Adrenal gland (tissue), 12 donors: ENCODE data around the gene KCNK3. TPM values are rescaled to one million over a fixed set of nuclear protein-coding genes. Genes with fewer than 3 reads are reported as not detected.
"Not testable (repeated sequence)": the region's sequence is repeated elsewhere in the genome, so short reads cannot be mapped to it uniquely, and the experiment has no call there.

Experiments used
- DNase-seq, 7 donors: peaks; one replicate each; pipeline ENCODE4 v3.0.0-alpha.2; 2019 to 2020
- H3K27ac ChIP-seq, 5 donors: fragments of 200-600 bp; sonication (generic) in 4 of 5; 1 replicate in 3 of 5; 2 replicates in 2 of 5; pipeline versions ENCODE4 v1.5.1 to v1.8.0; 2016 to 2020; ENCODE audit warnings: mild to moderate bottlenecking in 1 of 5
- H3K27me3 ChIP-seq: fragments of 200-600 bp; 2 replicates; pipeline ENCODE4 v1.8.0; 2021
- H3K36me3 ChIP-seq, 2 donors: fragments of 200-600 bp; replicated peaks in 1 of 2; 1 replicate in 1 of 2; 2 replicates in 1 of 2; pipeline versions ENCODE4 v1.5.1 to v1.8.0; 2018 to 2022
- H3K4me1 ChIP-seq, 2 donors: fragments of 200-600 bp; replicated peaks in 1 of 2; 1 replicate in 1 of 2; 2 replicates in 1 of 2; pipeline versions ENCODE4 v1.5.1 to v1.8.0; 2018 to 2021
- H3K4me3 ChIP-seq, 4 donors: fragments of 200-600 bp; sonication (generic) in 3 of 4; one replicate each; pipeline ENCODE4 v1.5.1; 2016 to 2018
- H3K9me3 ChIP-seq, 3 donors: fragments of 200-600 bp; sonication (generic) in 1 of 3; replicated peaks in 1 of 3; 1 replicate in 2 of 3; 2 replicates in 1 of 3; pipeline versions ENCODE4 v1.5.1 to v1.8.0; 2016 to 2021
- POLR2A ChIP-seq, 2 donors: fragments of 450-650 bp; IDR thresholded peaks; one replicate each; pipeline ENCODE4 v1.6.1; 2017; ENCODE audit warnings: antibody characterized with exemption in 2 of 2, mild to moderate bottlenecking in 2 of 2, moderate library complexity in 1 of 2
- WGBS, 4 donors: extraction: QIAGEN DNeasy Blood & Tissue Kit in 2 of 4; methylation state at CpG; one replicate each; pipeline versions ENCODE4 v1.1.5 to v1.1.7; 2013 to 2017; 5-methylcytosine and 5-hydroxymethylcytosine counted together
- intact Hi-C, 2 donors: fragments of 100-400 bp; cut with DNase I; formaldehyde crosslinking; loops; one replicate each; pipeline versions ENCODE4 v1.14.1 to v1.15.0; 2022 to 2023
- polyA plus RNA-seq, 3 donors: library from polyadenylated mRNA; stranded (reverse); fragments of 200-250 nt in 2 of 3; fragments of 350-450 nt in 1 of 3; fragmentation: Illumina TruSeq in 1 of 3; extraction: RNeasy Lipid Tissue Mini Kit (QIAGEN cat#74804) in 1 of 3; gene quantifications; one replicate each; pipeline ENCODE4 v1.2.3, GENCODE V29; 2013 to 2014
- total RNA-seq, 9 donors: library from RNA; depleted of rRNA in 4 of 9; stranded (reverse); fragments of >200 nt in 4 of 9; fragments of 120-200 nt in 1 of 9; fragmentation: NEBNext Ultra II Directional in 1 of 9; extraction: Animal tissue kit (Norgen Biotek cat#: 25700) in 1 of 9; gene quantifications; one replicate each; pipeline versions ENCODE4 v1.1.0 to v1.2.4, GENCODE V29; 2013 to 2023
- TF ChIP-seq, protein P1 (sequence below), 6 experiments: fragments of 450-650 bp in 4 of 6; fragments of 200-600 bp in 2 of 6; sonication (generic) in 1 of 6; IDR thresholded peaks; 1 replicate in 5 of 6; 2 replicates in 1 of 6; pipeline versions ENCODE4 v1.5.1 to v1.8.0; 2016 to 2021; ENCODE audit warnings: antibody characterized with exemption in 6 of 6, mild to moderate bottlenecking in 2 of 6, moderate library complexity in 1 of 6
- donor health status: healthy with polysubstance abuse.
- donor health status: Bipolar disorder and iron deficiency.
- donor health status: DM: yes; HTN: yes; CAD: no.
- donor health status: DM: no; HTN: no; CAD: no.
- donor health status: DM: no; HTN: no; CAD: no.
- donor health status: DM: yes; HTN: yes; CAD: no.

The KCNK3 gene
- total and polyA plus RNA-seq, 12 donors = 69.6 to 595 (median 382) TPM

DNA sequence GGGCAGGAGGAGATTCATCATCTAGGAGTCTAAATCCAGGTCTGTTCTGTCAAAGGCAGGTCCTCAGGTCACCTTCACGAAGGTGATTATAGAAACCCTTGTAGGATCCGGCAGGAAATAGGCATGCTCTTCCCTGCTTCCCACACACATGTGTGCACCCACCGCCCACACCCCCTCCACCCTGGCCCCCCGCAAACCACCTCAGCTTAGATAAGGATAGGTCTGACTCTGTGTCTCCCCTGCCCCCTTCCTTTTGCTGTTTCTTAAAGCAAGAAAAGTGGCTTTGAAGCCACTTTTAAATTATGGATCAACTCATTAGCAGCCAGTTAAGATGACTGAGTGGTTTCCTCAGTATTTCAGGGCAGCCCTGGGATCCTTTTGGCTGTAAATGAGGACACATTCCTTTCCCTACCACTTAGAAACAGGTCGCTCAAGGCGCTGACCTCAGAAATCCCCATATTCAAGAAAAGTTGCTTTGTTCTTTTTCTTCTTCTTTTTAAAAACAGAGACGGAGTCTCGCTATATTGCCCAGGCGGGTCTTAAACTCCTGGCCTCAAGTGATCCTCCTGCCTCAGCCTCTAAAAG lies 36.8 kb upstream of the KCNK3 start:
- peak in 3 of 7 donors; percentile 7 to 18 (median 8) for DNase-seq
- no peak overlapping the region for H3K27ac ChIP-seq
- no peak overlapping the region for H3K4me3 ChIP-seq
- H3K27me3 ChIP-seq = no peaks in the 10 kb centered on the region
- TF ChIP-seq, protein P1, sequence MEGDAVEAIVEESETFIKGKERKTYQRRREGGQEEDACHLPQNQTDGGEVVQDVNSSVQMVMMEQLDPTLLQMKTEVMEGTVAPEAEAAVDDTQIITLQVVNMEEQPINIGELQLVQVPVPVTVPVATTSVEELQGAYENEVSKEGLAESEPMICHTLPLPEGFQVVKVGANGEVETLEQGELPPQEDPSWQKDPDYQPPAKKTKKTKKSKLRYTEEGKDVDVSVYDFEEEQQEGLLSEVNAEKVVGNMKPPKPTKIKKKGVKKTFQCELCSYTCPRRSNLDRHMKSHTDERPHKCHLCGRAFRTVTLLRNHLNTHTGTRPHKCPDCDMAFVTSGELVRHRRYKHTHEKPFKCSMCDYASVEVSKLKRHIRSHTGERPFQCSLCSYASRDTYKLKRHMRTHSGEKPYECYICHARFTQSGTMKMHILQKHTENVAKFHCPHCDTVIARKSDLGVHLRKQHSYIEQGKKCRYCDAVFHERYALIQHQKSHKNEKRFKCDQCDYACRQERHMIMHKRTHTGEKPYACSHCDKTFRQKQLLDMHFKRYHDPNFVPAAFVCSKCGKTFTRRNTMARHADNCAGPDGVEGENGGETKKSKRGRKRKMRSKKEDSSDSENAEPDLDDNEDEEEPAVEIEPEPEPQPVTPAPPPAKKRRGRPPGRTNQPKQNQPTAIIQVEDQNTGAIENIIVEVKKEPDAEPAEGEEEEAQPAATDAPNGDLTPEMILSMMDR (IDR thresholded peaks at IDR 0.05) = no peak
- no peak for TF ChIP-seq POLR2A (IDR thresholded peaks at IDR 0.05)
- no peaks in the 10 kb centered on the region for H3K36me3 ChIP-seq
- peaks cover 0 to 7% (median 0%) of the 10 kb centered on the region in 3 donors for H3K9me3 ChIP-seq
- intact Hi-C loops = no loop called here
- 86 to 93% (median 89%) methylated on average over 9 of the region's 9 CpGs for WGBS, 4 donors
- H3K4me1 ChIP-seq = peaks cover 21 to 37% of the 10 kb centered on the region in 2 donors

DNA sequence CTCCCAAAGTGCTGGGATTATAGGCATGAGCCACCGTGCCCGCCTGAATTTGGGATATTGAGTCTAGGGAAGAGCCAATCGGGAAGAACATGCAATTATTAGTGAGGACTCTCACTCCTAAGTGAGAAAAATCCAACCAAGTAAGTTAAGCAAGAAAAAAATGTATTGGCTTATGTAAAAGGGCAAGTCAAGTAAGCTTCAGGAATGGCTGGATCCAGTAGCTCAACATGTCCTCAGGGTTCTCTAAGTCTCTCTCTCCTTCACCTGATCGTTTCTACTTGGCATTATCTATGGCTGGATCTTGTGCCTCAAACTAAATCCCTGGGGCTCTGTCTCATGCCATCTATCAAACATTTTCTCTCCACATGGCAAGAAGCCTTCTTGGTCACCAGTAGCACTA lies 35.3 kb upstream of the KCNK3 start:
- TF ChIP-seq, protein P1 (IDR thresholded peaks at IDR 0.05) = no peak
- TF ChIP-seq POLR2A (IDR thresholded peaks at IDR 0.05) = no peak
- Histone ChIP-seq H3K4me3 (no peak overlapping the region), H3K36me3 (no peaks in the 10 kb centered on the region), H3K27ac (no peak overlapping the region), H3K27me3 (no peaks in the 10 kb centered on the region), H3K4me1 (peaks cover 7 to 21% of the 10 kb centered on the region in 2 donors), H3K9me3 (peaks cover 0 to 7% (median 0%) of the 10 kb centered on the region in 3 donors)
- 71 to 89% (median 83%) methylated on average over 4 of the region's 4 CpGs for WGBS, 4 donors
- DNase-seq = peak in 2 of 7 donors; percentile 11 to 15
- intact Hi-C loops = no loop called here

DNA sequence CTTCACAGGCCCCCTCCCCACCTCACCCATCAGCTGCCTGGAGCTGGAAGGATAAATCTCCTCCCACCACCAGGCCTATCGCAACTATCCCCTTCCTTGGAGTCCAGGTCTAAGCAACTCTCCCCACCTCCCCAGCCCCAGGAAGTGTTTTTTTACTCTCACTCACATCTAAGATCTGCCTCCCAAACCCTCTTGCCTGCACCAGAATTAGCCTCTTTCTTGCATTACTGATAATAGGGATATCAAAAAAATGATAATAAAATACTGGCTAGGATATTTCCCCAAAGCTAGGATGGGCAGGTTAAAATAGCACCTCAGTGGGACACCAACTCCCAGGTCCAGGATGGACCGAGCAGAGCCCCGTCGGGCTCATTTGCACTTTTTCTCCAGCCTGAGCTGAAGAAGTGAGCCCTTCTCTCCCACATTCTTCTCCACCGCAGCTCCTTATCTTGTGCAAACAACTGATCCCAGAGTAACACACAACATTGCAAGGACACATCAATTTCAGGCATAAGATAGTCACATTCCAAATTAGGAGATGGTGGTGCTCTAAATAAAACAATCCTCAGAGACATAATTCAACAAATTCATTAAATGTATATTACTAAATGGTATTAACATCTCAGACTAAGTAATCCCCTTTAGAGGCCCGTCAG lies 33.7 kb upstream of the KCNK3 start:
- intact Hi-C loops = no loop called here
- H3K4me1 ChIP-seq = peaks cover 0 to 6% of the 10 kb centered on the region in 2 donors
- peak overlapping the region in 1 of 5 donors; percentile 2 for H3K27ac ChIP-seq
- H3K36me3 ChIP-seq = no peaks in the 10 kb centered on the region
- no peaks in the 10 kb centered on the region for H3K27me3 ChIP-seq
- no peak for TF ChIP-seq POLR2A (IDR thresholded peaks at IDR 0.05)
- TF ChIP-seq, protein P1 (IDR thresholded peaks at IDR 0.05) = no peak
- peak in 3 of 7 donors; percentile 8 to 28 (median 12) for DNase-seq
- H3K4me3 ChIP-seq = no peak overlapping the region
- H3K9me3 ChIP-seq = peaks cover 0 to 7% (median 0%) of the 10 kb centered on the region in 3 donors
- 70 to 78% (median 72%) methylated on average over 6 of the region's 6 CpGs for WGBS, 4 donors

DNA sequence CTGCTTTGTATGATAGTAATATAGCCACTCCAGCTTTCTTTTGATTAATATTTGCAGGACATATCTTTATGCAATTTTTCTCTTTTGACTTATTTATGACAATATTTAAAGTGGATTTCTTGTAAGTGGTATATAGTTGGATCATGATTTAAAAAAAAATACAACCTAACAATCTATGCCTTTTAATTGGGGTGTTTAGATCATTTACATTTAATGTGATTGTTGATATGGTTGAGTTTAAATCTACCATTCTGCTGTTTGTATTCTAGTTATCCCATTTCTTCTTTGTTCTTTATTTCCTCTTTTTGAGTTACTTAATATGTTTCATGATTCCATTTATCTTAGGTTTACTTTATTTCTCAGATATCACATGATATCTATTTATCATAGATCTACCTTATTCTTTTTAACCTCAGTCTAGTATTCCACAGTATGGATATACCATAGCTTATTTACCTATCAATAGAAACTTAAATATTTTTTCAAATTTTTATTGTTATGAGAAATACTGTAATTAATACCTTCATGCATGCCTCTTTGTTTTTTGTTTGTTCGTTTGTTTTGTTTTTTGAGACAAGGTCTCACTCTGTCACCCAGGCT lies 32.1 kb upstream of the KCNK3 start:
- H3K36me3 ChIP-seq = no peaks in the 10 kb centered on the region
- H3K4me1 ChIP-seq = peaks cover 0 to 5% of the 10 kb centered on the region in 2 donors
- TF ChIP-seq POLR2A (IDR thresholded peaks at IDR 0.05) = no peak
- no peak overlapping the region for H3K4me3 ChIP-seq
- no peak for DNase-seq
- 82 to 88% (median 85%) methylated on average over 1 of the region's 1 CpG for WGBS, 4 donors
- H3K27ac ChIP-seq = no peak overlapping the region
- intact Hi-C loops = no loop called here
- peaks cover 0 to 7% (median 0%) of the 10 kb centered on the region in 3 donors for H3K9me3 ChIP-seq
- H3K27me3 ChIP-seq = no peaks in the 10 kb centered on the region

DNA sequence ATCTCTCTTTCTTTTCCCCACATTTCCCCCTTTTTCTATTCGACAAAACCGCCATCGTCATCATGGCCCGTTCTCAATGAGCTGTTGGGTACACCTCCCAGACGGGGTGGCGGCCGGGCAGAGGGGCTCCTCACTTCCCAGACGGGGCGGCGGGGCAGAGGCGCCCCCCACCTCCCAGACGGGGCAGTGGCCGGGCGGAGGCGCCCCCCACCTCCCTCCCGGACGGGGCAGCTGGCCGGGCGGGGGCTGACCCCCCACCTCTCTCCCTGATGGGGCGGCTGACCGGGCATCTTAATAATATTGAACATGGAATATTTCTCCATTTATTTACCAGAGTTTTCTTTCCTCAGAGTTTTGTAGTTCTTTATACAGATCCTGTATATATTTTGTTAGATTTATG lies 27.2 kb upstream of the KCNK3 start:
- not testable (repeated sequence) for H3K9me3 ChIP-seq
- DNase-seq = peak in 2 of 7 donors; percentile 5
- WGBS, 4 donors = 89 to 96% (median 92%) methylated on average over 16 to 21 of the region's 21 CpGs

More for the DNA sequence above, 27.2 kb upstream of the KCNK3 start:
- H3K27ac ChIP-seq, H3K4me1 ChIP-seq, H3K36me3 ChIP-seq, H3K4me3 ChIP-seq, H3K27me3 ChIP-seq, intact Hi-C loops: not testable (repeated sequence)
